Measurements from ENCODE around the gene KLHL24.
A peak's percentile ranks its signal among the peaks of the same experiment; 100 is the strongest.
"Not testable (repeated sequence)": the region's sequence is repeated elsewhere in the genome, so short reads cannot be mapped to it uniquely, and the experiment has no call there.

Gene KLHL24, protein sequence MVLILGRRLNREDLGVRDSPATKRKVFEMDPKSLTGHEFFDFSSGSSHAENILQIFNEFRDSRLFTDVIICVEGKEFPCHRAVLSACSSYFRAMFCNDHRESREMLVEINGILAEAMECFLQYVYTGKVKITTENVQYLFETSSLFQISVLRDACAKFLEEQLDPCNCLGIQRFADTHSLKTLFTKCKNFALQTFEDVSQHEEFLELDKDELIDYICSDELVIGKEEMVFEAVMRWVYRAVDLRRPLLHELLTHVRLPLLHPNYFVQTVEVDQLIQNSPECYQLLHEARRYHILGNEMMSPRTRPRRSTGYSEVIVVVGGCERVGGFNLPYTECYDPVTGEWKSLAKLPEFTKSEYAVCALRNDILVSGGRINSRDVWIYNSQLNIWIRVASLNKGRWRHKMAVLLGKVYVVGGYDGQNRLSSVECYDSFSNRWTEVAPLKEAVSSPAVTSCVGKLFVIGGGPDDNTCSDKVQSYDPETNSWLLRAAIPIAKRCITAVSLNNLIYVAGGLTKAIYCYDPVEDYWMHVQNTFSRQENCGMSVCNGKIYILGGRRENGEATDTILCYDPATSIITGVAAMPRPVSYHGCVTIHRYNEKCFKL

GRCh38 chr3:183635431-183636220, at the start of gene KLHL24:
Gene KLHL24 (plus strand): TSS chr3:183635623. CDS start chr3:183650357, 14,734 bp downstream.
- peak; percentile 88 to 92 for DNase-seq

GRCh38 chr3:183586477-183586876, 48.9 kb upstream of the KLHL24 start:
- peak in 1 of 2 donors; percentile 48 for DNase-seq

DNA sequence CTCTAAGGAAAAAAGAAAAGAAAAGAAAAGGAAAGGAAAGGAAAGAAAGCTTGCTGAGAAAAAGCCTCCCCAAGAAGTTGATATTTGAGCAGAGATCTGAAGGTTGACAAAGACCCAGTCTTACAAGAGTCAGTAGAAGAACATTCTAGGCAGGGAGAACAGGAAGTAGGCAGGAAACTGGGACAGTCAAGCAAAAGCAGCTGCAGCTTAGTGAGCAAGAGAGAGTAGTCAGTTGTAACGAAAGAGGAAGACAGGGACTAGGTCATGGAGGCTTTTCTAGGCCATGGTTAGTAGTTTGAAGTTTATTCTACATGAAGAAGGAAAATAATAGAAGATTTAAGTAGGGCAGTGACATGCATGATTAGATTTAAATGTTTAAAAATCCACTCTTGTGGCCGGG, 48.1 kb upstream of the KLHL24 start:
- peak; percentile 13 to 18 for DNase-seq

- DNase-seq: no peak
Measured at GRCh38 chr3:183590442-183590841, 45.0 kb upstream of the KLHL24 start.

DNA sequence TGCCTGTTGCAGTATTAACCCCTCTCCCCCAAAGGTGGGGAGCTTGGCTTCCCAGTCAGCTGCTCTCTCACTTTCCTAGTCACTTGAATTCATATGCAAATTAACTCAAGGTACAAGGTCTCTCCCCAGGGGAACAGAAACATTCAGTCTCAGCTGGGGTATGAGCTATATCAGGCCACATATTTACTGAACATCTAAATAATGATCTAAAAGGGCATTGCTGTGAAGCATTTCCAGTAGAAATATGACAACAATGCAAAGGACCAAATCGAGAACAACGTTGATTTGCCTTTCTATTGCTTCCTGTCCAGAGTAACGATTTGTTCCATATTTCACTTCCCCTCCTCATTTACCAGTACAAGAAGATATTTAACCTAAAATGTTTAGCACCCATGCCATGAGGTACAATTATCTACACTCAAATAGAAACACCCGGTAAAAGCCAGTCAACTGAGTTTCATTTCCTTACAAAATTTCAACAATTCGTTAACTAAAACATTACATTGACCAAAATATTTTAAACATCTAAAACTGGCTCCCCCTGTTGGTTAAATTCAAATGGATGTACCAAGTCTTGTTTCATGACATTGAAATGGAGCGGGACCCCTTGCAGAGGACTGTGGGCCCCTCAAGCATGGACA, 43.4 kb upstream of the KLHL24 start:
- peak in 1 of 2 donors; percentile 63 for DNase-seq

DNA sequence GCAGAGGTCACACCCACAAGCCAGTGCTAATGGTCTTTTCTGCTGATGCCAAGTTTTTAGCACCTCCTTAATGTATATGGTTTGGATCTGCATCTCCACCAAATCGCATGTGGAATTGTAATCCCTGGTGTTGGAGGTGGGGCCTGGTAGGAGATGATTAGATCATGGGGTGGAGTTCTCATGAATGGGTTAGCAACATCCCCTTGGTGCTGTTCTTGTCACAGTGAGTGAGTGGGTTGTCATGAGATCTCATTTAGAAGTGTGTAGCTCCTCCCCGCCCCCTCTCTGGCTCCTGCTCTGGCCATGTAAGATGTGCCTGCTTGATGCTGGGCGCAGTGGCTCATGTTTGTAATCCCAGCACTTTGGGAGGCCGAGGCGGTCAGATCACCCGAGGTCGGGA, 42.6 kb upstream of the KLHL24 start:
- DNase-seq: no peak

DNA sequence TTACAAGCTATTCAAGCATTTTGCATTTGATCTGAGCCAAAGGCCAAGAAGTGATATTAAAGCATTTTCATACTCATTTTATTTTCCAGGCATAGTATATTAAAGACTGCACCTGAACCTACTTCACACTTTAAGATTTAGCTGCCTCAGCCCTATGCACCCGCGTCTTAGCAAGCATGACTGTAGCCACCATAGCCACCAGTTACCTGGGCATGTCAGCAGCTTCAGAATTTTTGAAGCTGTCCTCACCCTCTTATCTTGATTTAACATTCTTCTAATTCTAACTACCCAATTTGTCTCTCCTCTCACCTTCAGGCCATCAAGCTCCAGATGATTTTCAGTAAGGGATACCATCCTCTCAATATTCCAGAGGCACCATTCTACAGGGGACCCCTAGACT, 40.8 kb upstream of the KLHL24 start:
- DNase-seq: no peak

GRCh38 chr3:183597959-183598358, 37.5 kb upstream of the KLHL24 start:
- DNase-seq: no peak

DNA sequence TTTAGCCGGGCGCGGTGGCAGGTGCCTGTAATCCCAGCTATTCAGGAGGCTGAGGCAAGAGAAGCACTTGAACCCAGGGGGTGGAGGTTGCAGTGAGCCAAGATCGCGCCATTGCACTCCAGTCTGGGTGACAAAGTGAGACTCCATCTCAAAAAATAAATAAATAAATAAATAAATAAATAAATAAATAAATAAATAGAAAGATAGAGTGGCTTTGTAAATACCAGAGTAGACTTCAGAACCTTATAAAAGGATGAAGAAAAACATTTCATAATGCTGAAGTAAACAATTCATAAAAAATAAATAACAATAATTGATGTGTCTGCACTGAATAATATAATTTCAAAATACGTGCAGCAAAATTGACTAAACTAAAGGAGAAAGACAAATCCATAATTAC, 24.1 kb upstream of the KLHL24 start:
- not testable (repeated sequence) for DNase-seq

- no peak for DNase-seq
Measured at GRCh38 chr3:183613366-183614285, 21.8 kb upstream of the KLHL24 start.

GRCh38 chr3:183618542-183618941, 16.9 kb upstream of the KLHL24 start:
- no peak for DNase-seq

DNA sequence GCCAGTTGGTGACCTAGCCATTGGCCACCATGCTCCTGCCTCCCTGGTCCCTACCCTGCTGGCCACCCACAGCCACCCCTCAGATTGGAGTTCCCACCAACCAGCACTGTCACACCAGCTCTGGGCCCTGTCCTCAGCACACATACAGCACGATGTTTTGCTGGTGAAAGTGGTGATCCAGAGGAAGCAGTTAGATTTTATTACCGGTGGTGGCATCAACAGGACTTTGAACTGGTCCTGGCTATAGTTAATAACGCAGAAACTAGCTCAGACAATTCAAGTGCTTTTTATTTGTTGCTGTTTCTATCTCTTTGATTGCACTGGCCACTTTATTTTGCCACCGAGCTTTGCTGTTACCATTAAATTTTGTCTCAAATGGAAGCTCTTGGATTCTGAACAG, 16.4 kb upstream of the KLHL24 start:
- DNase-seq: no peak

DNA sequence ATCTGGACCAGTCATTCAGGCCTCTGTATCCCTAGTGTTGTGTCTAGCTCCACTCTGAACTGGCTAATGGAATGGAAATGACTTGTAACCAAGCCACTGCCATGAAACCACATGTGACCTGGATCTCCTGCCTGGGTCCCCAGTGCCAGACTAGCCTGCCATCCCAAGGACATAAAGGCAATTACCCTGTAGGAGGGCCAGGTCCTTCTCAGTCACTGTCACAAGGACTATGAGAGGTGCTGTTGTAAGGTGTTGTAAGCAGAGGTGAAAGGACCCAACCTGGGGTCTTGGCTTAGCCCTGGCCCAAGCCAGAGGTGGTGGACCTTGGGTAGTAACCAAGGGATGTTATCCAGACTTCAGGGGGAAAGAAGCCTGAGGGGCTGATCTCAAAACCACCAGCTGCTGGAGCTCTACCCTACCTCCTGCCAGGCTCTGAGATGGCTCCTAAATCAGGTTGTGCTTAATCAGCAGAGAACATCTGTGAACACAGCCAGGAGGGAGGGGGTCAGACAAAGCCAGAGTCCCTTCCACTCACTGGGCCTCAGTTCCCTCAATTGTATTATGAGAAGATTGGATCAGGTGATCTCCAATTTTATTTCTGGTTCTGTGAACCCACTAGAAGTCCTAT, 15.7 kb upstream of the KLHL24 start:
- no peak for DNase-seq

- DNase-seq: no peak
Measured at GRCh38 chr3:183620252-183620628, 15.2 kb upstream of the KLHL24 start.

- not testable (repeated sequence) for DNase-seq
Measured at GRCh38 chr3:183622473-183622872, 12.9 kb upstream of the KLHL24 start.

DNA sequence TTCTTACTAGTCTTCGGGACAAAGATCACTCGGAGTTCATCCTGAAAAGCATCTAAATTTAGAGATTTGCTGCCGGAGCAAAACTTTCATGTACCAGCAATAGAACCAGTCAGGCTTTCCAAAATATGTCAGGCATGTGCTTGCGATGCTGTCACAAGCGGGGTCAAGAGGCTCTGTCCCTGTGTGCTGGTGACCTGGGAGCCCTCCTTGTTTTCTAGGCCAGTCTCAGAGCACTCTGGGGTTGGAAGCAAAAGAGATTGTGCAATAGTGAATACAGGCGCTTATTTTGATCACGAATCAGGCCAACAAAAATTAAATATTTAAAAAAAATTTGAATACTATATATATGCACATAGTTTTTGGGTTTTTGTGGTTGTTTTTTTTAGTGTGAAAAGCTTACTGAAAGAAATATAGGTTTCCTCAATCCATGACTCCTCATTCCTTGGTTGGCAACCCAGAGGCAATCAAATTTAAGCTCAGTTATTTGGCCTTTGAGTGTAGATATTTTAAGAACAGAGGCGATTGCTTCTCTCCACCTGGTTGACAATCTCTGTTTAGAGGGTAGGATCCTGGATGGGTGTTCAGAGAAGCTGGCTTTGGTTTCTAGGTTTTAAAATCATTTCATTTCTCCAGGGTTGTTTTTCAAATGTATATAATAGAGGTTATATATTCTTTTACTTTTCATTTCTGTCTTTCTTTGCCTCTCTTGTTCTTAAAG, 8.4 kb upstream of the KLHL24 start:
- no peak for DNase-seq

DNA sequence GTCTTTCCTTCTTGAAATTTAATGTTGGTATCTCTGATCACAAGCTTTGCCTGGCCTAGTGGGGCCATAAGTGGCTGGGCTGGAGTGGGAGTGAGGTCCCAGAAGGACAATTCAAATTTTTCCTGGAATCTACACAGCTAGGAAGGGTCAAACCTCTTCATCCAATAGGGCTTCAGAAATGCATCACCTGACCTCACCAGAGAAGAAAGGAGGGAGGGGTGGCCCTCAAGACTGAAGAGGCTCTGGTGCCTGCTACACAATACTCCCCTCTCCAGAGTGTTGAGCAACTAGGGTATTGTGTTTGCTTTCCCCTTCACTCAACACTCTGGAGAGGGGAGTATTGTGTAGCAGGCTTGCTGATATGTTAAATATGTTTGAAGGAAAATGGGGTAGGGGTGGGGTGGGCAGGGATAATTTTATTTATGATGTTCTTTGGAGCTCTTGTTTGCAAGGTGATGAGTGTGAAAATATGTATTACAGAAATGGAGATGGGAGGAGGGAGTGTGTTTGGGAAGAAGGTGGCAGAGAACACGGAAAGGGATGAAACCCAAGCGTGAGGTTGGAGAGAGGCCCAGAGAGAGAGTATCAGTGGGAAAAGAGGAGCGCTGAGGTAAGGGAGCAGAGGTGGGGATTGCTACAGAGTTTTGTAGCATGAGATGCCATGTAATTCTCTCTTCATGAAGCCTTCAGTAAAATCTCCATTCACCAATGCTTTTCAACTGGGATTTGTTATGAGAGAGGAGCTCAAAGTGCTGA, 5.7 kb upstream of the KLHL24 start:
- DNase-seq: no peak

GRCh38 chr3:183631715-183632114, 3.7 kb upstream of the KLHL24 start:
- no peak for DNase-seq

DNA sequence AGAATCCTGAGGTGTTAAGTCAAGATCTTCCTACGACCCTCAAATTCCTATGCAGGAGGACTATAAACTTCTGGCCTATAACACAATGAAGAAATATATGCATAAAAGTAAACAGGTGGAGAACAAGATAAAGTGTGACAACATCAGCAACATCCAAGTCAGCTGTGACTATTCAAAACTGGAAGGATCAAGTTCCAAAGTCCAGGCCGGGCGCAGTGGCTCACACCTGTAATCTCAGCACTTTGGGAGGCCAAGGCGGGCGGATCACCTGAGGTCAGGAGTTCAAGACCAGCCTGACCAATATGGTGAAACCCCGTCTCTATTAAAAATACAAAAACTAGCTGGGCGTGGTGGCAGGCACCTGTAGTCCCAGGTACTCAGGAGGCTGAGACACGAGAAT, 2.7 kb upstream of the KLHL24 start:
- not testable (repeated sequence) for DNase-seq

DNA sequence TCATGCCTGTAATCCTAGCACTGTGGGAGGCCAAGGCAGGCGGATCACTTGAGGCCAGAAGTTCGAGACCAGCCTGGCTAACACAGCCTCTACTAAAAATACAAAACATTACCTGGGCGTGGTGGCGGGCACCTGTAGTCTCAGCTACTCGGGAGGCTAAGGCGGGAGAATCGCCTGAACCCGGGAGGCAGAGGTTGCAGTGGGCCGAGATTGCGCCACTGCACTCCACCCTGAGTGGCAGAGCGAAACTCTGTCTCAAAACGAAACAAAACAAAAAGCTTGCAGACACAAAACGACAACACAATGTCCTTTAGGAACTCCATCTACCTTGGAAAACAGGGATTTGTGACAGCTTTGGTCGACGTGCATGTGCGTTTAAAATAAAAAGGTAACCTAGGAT, 716 bp upstream of the KLHL24 start:
- no peak for DNase-seq
